HG03342 (cell line): ENCODE results near the gene ZNF30.
"Not testable (repeated sequence)": the region's sequence is repeated elsewhere in the genome, so short reads cannot be mapped to it uniquely, and the experiment has no call there.

Experiments
- ATAC-seq: cut with Tn5 transposase; IDR thresholded peaks from one replicate; pipeline ENCODE4 v1.9.1; 2021; ENCODE audit warnings: mild to moderate bottlenecking, moderate library complexity; ENCODE audit not compliant: unreplicated experiment

The ZNF30 gene

GRCh38 chr19:34985249-34986022 lies 58.7 kb downstream of the ZNF30 start:
- no peak for ATAC-seq

DNA sequence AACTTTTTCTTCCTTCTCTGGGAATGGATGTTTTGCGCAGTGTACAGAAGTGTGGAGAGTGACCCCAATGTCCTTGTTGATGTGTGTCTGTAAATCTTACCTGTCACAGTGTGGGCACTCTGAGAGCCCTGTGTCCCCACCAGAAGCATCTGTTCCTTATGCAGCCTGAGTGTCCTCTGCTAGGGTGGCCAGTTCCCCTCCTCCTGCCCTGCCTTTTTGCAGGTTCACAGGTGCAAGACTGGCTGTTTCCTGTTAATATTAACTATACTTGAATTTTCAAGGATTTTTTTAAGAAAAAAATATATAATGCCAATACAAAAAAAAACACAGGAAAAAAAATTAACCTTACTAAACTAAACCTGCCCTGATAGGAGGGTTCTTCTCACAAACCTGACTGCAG lies 61.4 kb downstream of the ZNF30 start:
- no peak for ATAC-seq

DNA sequence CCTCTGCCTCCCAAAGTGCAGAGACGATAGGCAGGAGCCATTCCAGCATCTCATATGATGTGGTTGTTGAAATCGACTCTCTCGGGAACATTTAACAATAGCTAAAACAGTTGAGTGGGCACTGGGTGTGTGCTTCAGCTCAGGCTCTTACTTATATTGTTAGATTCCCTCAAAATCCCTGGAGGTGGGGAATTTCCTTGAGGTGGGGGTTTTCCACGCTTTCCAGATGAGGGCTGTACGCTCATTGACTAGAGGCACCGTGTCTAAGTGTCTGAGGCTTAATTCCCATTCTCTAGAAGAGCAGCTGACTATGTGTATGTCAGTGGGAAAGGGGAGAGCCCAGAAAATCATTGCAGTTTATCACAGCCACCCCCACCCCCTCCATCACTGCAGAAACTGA lies 62.6 kb downstream of the ZNF30 start:
- no peak for ATAC-seq

DNA sequence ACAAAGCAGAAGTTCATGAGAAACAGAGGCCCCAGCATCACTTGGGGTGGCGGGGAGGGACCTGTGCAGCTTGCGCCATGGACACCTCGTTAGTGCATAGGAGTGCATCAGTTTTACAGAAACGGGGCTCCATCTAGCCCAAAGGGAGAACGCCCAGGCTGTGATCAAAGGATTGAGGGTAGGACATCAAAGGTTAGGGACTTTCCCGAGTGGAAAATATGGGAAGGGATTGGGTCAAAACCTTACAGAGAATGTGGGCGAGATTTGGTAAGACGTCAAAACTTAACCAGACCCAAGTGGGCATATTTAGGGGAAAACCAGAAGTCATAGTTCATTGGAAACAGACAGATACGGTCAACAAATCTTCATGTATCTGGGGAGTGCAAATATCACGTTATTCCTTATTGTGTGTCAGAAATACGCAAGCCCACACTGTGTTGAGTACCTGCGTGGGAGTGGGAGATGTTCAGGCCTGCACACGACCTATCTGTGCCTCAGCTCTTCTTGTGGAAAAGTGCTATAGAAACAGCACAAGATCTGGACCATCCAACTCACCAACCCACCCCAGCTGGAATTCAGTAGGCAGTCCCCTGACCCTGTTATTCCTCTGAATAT lies 64.0 kb downstream of the ZNF30 start:
- no peak for ATAC-seq

- ATAC-seq = no peak
These were observed 65.0 kb downstream of the ZNF30 start for GRCh38 chr19:34991542-34992333.

- not testable (repeated sequence) for ATAC-seq
These were observed 65.9 kb downstream of the ZNF30 start for GRCh38 chr19:34992582-34992981.

DNA sequence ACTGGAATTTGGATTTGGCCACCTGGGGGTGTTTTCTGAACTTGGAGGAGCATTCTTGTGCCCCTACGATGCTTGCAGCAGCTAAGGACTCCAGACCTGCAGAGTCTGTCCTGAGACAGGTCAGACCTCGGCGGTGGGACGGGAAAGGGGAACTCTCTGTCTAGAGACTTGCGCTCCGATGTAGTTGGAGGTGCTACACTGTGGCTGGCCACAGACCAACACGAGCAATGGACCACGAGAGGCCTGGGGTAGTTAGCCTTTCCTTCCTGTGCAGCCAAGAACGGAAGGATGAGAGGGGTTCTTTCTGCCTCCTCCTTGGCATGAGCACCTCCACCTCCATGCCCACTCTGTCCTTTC lies 67.6 kb downstream of the ZNF30 start:
- no peak for ATAC-seq
